Measurements from ENCODE around the gene CD22.

- no peak for TF ChIP-seq CTCF (IDR thresholded peaks at IDR 0.05)
- TF ChIP-seq POLR2A (IDR thresholded peaks at IDR 0.05) = no peak
- TF ChIP-seq POLR2AphosphoS5 (IDR thresholded peaks at IDR 0.05) = no peak
- no peak for TF ChIP-seq EP300 (IDR thresholded peaks at IDR 0.05)
Observed at GRCh38 chr19:35347171-35347929, 18.4 kb downstream of the CD22 start, which contains the start of gene FFAR1.

All from suprapubic skin (tissue), 4 donors.